Left lung (tissue), 10 donors: ENCODE measurements around the gene GALNT2. TPM values are rescaled to one million over a fixed set of nuclear protein-coding genes. Genes with fewer than 3 reads are reported as not detected.

Source experiments
- ATAC-seq: fragments of 200-7000 bp; cut with Tn5 transposase; one replicate; pipeline ENCODE4 v1.9.1; 2020; ENCODE audit warnings: moderate library complexity
- DNase-seq, 4 donors: peaks; one replicate each; pipeline ENCODE4 v3.0.0-alpha.2; 2013 to 2020
- H3K27ac ChIP-seq, 2 donors: fragments of 200-600 bp; sonication (generic) in 1 of 2; one replicate each; pipeline versions ENCODE4 v1.5.0 to v1.8.0; 2020 to 2021
- H3K27me3 ChIP-seq, 2 donors: fragments of 200-600 bp; sonication (generic) in 1 of 2; one replicate each; pipeline versions ENCODE4 v1.5.0 to v1.8.0; 2020 to 2021
- H3K36me3 ChIP-seq, 2 donors: fragments of 200-600 bp; sonication (generic) in 1 of 2; one replicate each; pipeline versions ENCODE4 v1.5.0 to v1.8.0; 2020 to 2021
- H3K4me1 ChIP-seq, 2 donors: fragments of 200-600 bp; one replicate each; pipeline ENCODE4 v1.8.0; 2021
- H3K4me3 ChIP-seq, 2 donors: fragments of 200-600 bp; sonication (generic) in 1 of 2; one replicate each; pipeline versions ENCODE4 v1.5.0 to v1.8.0; 2020 to 2021; ENCODE audit warnings: mild to moderate bottlenecking in 1 of 2
- H3K9me3 ChIP-seq, 2 donors: fragments of 200-600 bp; sonication (generic) in 1 of 2; one replicate each; pipeline versions ENCODE4 v1.5.0 to v1.8.0; 2020 to 2021
- CTCF ChIP-seq, 2 donors: fragments of 200-600 bp; sonication (generic) in 1 of 2; IDR thresholded peaks; one replicate each; pipeline versions ENCODE4 v1.5.0 to v1.8.0; 2021; ENCODE audit warnings: antibody characterized with exemption in 2 of 2
- intact Hi-C, 2 donors: fragments of 100-400 bp; cut with DNase I; formaldehyde crosslinking; loops; one replicate each; pipeline versions ENCODE4 v1.11.2 to v1.14.2; 2022
- polyA plus RNA-seq, 6 donors: library from polyadenylated mRNA; unstranded; fragments of 120-200 nt; gene quantifications; one replicate each; pipeline ENCODE4 v1.2.1, GENCODE V29; 2013; ENCODE audit not compliant: insufficient read length in 6 of 6
- total RNA-seq, 2 donors: library from RNA; stranded (reverse); fragmentation: NEBNext Ultra II Directional; extraction: Animal tissue kit (Norgen Biotek cat#: 25700); gene quantifications; one replicate each; pipeline ENCODE4 v1.2.1, GENCODE V29; 2021
- donor health status: DM: no; HTN: yes; CAD: no.
- donor health status: DM: no; HTN: no; CAD: no.

Gene GALNT2
- total and polyA plus RNA-seq, 8 donors = 27.6 to 114 (median 40.0) TPM

- TF ChIP-seq CTCF (IDR thresholded peaks at IDR 0.05) = no peak
- Histone ChIP-seq H3K4me3 (no peak overlapping the region), H3K27ac (no peak overlapping the region), H3K4me1 (peaks cover 9 to 24% of the 10 kb centered on the region in 2 donors), H3K9me3 (no peaks in the 10 kb centered on the region), H3K36me3 (no peaks in the 10 kb centered on the region), H3K27me3 (no peaks in the 10 kb centered on the region)
- ATAC-seq (no peak), DNase-seq (no peak)
- intact Hi-C loops = no loop called here
Observed at GRCh38 chr1:230218667-230219066, 151.6 kb downstream of the GALNT2 start.

- no peaks in the 10 kb centered on the region for H3K36me3 ChIP-seq
- H3K27me3 ChIP-seq = no peaks in the 10 kb centered on the region
- intact Hi-C loops = no loop called here
- peaks cover 9 to 24% of the 10 kb centered on the region in 2 donors for H3K4me1 ChIP-seq
- H3K4me3 ChIP-seq = no peak overlapping the region
- ATAC-seq (peak; percentile 37), DNase-seq (no peak)
- H3K27ac ChIP-seq = no peak overlapping the region
- no peaks in the 10 kb centered on the region for H3K9me3 ChIP-seq
- TF ChIP-seq CTCF (IDR thresholded peaks at IDR 0.05) = no peak
Observed at GRCh38 chr1:230219174-230220067, 152.4 kb downstream of the GALNT2 start.

- Histone ChIP-seq H3K27me3 (no peaks in the 10 kb centered on the region), H3K4me1 (peaks cover 2 to 15% of the 10 kb centered on the region in 2 donors), H3K9me3 (no peaks in the 10 kb centered on the region), H3K36me3 (no peaks in the 10 kb centered on the region), H3K4me3 (no peak overlapping the region), H3K27ac (no peak overlapping the region)
- no peak for TF ChIP-seq CTCF (IDR thresholded peaks at IDR 0.05)
- DNase-seq (no peak), ATAC-seq (no peak)
- intact Hi-C loops = no loop called here
Observed at GRCh38 chr1:230220478-230220877, 153.4 kb downstream of the GALNT2 start.

- intact Hi-C loops = no loop called here
- no peak for DNase-seq
- no peak for TF ChIP-seq CTCF (IDR thresholded peaks at IDR 0.05)
- no peak for ATAC-seq
- Histone ChIP-seq H3K27me3 (no peaks in the 10 kb centered on the region), H3K27ac (no peak overlapping the region), H3K4me1 (peaks cover 0 to 14% of the 10 kb centered on the region in 2 donors), H3K36me3 (no peaks in the 10 kb centered on the region), H3K4me3 (no peak overlapping the region), H3K9me3 (no peaks in the 10 kb centered on the region)
Observed at GRCh38 chr1:230220907-230221306, 153.9 kb downstream of the GALNT2 start.

- H3K9me3 ChIP-seq = no peaks in the 10 kb centered on the region
- H3K27ac ChIP-seq = peak overlapping the region in 1 of 2 donors; percentile 60
- H3K27me3 ChIP-seq = no peaks in the 10 kb centered on the region
- H3K36me3 ChIP-seq = no peaks in the 10 kb centered on the region
- DNase-seq = no peak
- no peak for TF ChIP-seq CTCF (IDR thresholded peaks at IDR 0.05)
- peak; percentile 6 for ATAC-seq
- intact Hi-C loops = no loop called here
- no peak overlapping the region for H3K4me3 ChIP-seq
- peaks cover 0 to 14% of the 10 kb centered on the region in 2 donors for H3K4me1 ChIP-seq
Observed at GRCh38 chr1:230222678-230223077, 155.6 kb downstream of the GALNT2 start.
